ENCODE results near the gene MAML3.

MAML3 gene

GRCh38 chr4:139863531-139863930 is 290.5 kb downstream of the MAML3 start:
- DNase-seq (ENCODE audit: low read depth), result no peak

DNA sequence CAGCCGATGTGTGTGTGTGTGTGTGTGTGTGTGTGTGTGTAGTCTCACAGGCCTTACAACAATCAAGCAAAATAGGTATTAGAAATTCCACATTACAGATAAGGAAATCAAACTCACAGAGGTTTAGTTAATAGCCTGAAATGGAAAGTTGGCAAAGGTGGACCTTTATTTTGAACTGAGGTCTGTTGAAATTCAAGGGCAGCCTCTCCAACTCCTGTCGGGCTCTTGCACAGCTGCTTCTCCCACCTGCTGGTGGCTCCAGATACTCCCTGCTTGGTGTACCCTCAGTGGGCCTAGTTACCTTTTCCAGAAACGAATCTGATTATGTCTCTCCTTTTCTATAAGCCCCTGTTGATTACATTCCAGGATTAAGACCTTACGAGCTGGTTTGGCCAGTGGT is 292.5 kb downstream of the MAML3 start:
- DNase-seq (ENCODE audit: low read depth), result no peak

- DNase-seq (ENCODE audit: low read depth), result no peak
Measured at GRCh38 chr4:139860435-139861024, 293.5 kb downstream of the MAML3 start.

- DNase-seq (ENCODE audit: low read depth), result no peak
Measured at GRCh38 chr4:139859876-139860275, 294.1 kb downstream of the MAML3 start.

- DNase-seq (ENCODE audit: low read depth), result no peak
Measured at GRCh38 chr4:139858436-139859205, 295.4 kb downstream of the MAML3 start.

GRCh38 chr4:139857977-139858376 is 296.0 kb downstream of the MAML3 start:
- no peak for DNase-seq (ENCODE audit: low read depth)

- no peak for DNase-seq (ENCODE audit: low read depth)
Measured at GRCh38 chr4:139857021-139857420, 297.0 kb downstream of the MAML3 start.

- DNase-seq (ENCODE audit: low read depth), result no peak
Measured at GRCh38 chr4:139854668-139855403, 299.1 kb downstream of the MAML3 start.

DNA sequence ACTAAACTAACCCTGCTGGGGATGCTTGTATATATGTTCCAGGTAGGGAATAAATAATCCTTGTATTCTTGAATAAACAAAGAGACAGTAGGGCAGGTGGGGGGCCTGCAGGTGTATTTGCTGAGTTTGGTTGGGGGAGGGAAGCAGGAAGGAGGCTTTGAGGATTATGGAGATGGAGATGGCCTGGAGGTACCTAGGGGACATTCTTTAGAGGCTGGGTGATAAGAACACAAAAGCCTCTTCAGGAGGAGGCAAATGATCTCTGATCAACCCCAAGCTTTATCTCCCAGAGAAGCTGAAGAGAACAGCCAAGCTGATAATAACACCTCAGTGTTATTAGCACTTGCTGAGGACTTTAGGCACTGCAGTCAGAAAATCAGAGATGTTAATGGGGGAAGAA is 300.7 kb downstream of the MAML3 start:
- no peak for DNase-seq (ENCODE audit: low read depth)

DNA sequence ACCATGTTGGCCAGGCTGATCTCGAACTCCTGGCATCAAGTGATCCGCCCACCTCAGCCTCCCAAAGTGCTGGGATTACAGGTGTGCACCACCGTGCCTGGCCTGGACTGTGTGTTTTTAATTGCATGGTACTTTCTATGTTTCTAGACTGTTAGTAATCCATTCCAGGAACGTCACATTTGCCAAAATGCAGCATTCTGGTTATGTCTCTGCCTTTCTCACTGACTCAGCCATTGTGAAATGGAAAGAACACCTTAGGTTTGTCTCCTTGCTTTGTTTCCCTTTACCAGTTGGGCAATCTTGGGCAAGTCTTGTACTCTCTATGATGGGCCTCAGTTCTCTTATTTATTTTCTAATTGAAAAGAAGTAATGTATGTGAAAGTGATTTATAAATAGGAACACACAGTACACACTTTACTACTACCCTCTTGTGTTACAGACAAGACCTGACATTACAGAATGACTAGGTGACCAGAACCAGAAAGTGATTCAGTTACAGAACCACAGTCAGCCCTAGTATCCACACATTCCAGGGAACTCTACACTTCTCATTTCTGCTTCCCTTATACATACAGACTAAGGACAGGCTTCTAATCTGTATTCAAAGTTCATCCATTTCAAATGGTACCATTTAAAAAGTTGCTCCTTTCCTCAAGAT is 301.2 kb downstream of the MAML3 start:
- no peak for DNase-seq (ENCODE audit: low read depth)

GRCh38 chr4:139851639-139852038 is 302.3 kb downstream of the MAML3 start:
- DNase-seq (ENCODE audit: low read depth), result no peak

GRCh38 chr4:139851133-139851532 is 302.9 kb downstream of the MAML3 start:
- DNase-seq (ENCODE audit: low read depth), result no peak

- no peak for DNase-seq (ENCODE audit: low read depth)
Measured at GRCh38 chr4:139849219-139849618, 304.8 kb downstream of the MAML3 start.

DNA sequence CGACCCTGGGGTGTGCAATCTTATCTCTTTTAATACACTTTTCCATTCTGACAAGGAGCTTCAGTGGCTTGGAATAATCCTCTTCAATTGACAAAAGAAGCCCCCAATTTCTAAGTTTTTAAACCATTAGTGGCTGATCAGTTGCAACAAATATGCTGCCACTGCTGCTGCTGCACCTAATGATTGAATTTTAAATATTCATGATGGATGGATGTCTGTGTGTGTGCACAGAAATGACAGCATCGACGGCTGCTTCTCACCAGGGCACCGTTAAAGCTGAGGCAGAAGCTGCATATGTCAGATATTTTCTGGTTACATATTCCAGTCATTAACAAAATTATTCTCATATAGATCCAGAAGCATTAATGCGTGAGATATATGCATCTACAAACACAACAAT is 306.0 kb downstream of the MAML3 start:
- no peak for DNase-seq (ENCODE audit: low read depth)

GRCh38 chr4:139847602-139848001 is 306.4 kb downstream of the MAML3 start:
- no peak for DNase-seq (ENCODE audit: low read depth)

DNA sequence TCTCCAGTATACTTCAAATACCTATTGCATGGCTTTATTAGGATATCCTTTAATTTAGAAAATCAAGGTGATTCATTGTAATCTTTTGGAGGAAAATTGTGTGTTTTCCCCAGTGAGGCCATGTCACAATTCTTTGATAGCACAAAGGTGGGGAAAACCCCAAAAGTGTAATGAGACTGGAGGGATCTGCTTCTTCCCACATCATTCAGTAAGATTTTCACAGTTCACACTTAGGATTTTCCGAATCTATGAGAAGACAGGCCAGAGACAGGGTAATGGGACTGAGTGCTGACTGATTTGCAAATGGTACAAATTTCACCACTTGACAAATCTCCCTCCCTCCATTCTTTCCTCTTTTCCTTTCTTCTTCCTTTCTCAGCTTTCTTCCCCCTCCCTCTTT is 307.2 kb downstream of the MAML3 start:
- no peak for DNase-seq (ENCODE audit: low read depth)

DNA sequence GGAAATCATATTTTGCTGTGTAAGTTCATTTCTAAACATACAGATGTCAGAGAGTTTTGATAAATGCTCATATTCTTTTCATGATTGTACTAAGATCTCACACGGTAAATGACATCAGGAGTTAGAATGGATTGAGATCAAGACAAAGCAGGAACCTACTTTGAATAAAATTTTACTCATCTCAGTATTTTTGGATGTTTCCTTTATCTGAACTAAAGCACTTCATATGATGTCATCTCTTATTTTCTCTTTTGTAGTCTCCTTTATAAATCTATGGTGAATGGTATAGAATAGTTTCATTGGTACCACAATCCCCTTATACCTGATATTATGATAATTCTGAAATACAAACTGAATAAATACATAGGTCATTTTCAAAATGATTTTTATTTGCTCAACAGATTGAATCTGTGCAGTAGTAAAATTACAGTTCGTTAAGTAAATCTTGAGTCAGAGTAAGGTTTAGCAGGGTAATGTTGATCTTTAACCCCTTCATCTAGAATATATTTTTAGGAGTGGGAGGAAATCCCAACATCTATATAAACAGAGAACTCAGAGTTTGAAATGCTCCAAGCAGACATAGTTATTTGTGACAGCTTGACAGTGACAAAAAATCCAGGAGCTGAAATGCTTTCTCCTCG is 308.4 kb downstream of the MAML3 start:
- DNase-seq (ENCODE audit: low read depth), result no peak

- DNase-seq (ENCODE audit: low read depth), result no peak
Measured at GRCh38 chr4:139844459-139845036, 309.4 kb downstream of the MAML3 start.

GRCh38 chr4:139844057-139844456 is 309.9 kb downstream of the MAML3 start:
- DNase-seq (ENCODE audit: low read depth), result no peak

- no peak for DNase-seq (ENCODE audit: low read depth)
Measured at GRCh38 chr4:139843641-139844040, 310.3 kb downstream of the MAML3 start.

- DNase-seq (ENCODE audit: low read depth), result no peak
Measured at GRCh38 chr4:139841464-139842195, 312.4 kb downstream of the MAML3 start.

Measured in GM04504 (cell line).